H1 (cell line): ENCODE measurements around the gene TRDN.

ENCODE experiments used
- SRF ChIP-seq: IDR thresholded peaks from 2 replicates; pipeline ENCODE4 v1.6.1; 2011; ENCODE audit warnings: mild to moderate bottlenecking, low read depth, low read length, moderate library complexity
- ZNF274 ChIP-seq: IDR thresholded peaks from 2 replicates; pipeline ENCODE4 v1.7.0; 2012; ENCODE audit warnings: low read length, borderline replicate concordance; ENCODE audit errors: extremely low read depth
- TF ChIP-seq, protein P1 (sequence below), 3 experiments: IDR thresholded peaks; 1 replicate in 2 of 3; 2 replicates in 1 of 3; pipeline versions ENCODE4 v1.5.1 to v1.6.1; 2011; ENCODE audit warnings: low read length in 3 of 3, mild to moderate bottlenecking in 3 of 3, inconsistent platforms in 2 of 3, low read depth in 1 of 3, moderate library complexity in 1 of 3; ENCODE audit not compliant: insufficient read depth in 1 of 3; ENCODE audit errors: control extremely low read depth in 1 of 3
- TF ChIP-seq, protein P2 (sequence below): IDR thresholded peaks from 2 replicates; pipeline ENCODE4 v1.6.1; 2011; ENCODE audit warnings: low read depth, mild to moderate bottlenecking, low read length; ENCODE audit not compliant: insufficient read depth
- TF ChIP-seq, protein P3 (sequence below): IDR thresholded peaks from 2 replicates; pipeline ENCODE4 v1.6.1; 2012; ENCODE audit warnings: low read length, inconsistent platforms

DNA sequence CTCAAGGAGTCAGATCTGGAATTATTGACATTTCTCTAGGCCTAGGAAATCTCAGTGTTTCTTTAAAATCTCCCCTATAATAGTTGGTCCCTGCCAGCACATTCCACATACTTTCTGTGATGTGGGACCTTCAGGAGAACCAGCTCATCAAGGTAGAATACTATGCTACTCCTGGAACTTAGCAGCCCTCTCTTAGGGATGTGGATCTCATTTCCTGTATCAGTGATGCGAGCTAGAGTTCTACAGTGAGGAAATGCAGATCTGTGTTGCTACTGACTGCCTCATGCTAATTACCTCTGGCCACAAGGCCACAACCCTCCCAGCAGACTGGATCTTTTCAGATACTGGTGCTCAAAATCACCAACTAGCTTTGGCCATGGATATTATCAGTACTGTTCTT lies 446.9 kb downstream of the TRDN start:
- TF ChIP-seq ZNF274 (no peak), SRF (no peak)
- TF ChIP-seq, protein P1, sequence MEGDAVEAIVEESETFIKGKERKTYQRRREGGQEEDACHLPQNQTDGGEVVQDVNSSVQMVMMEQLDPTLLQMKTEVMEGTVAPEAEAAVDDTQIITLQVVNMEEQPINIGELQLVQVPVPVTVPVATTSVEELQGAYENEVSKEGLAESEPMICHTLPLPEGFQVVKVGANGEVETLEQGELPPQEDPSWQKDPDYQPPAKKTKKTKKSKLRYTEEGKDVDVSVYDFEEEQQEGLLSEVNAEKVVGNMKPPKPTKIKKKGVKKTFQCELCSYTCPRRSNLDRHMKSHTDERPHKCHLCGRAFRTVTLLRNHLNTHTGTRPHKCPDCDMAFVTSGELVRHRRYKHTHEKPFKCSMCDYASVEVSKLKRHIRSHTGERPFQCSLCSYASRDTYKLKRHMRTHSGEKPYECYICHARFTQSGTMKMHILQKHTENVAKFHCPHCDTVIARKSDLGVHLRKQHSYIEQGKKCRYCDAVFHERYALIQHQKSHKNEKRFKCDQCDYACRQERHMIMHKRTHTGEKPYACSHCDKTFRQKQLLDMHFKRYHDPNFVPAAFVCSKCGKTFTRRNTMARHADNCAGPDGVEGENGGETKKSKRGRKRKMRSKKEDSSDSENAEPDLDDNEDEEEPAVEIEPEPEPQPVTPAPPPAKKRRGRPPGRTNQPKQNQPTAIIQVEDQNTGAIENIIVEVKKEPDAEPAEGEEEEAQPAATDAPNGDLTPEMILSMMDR (IDR thresholded peaks at IDR 0.05; ENCODE audit: control extremely low read depth in 1 of 3, insufficient read depth in 1 of 3, low read depth in 1 of 3, low read length in 3 of 3), result no peak
- TF ChIP-seq, protein P2, sequence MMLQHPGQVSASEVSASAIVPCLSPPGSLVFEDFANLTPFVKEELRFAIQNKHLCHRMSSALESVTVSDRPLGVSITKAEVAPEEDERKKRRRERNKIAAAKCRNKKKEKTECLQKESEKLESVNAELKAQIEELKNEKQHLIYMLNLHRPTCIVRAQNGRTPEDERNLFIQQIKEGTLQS, result no peak
- TF ChIP-seq, protein P3, sequence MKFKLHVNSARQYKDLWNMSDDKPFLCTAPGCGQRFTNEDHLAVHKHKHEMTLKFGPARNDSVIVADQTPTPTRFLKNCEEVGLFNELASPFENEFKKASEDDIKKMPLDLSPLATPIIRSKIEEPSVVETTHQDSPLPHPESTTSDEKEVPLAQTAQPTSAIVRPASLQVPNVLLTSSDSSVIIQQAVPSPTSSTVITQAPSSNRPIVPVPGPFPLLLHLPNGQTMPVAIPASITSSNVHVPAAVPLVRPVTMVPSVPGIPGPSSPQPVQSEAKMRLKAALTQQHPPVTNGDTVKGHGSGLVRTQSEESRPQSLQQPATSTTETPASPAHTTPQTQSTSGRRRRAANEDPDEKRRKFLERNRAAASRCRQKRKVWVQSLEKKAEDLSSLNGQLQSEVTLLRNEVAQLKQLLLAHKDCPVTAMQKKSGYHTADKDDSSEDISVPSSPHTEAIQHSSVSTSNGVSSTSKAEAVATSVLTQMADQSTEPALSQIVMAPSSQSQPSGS, result no peak
